ENCODE results near the gene C1QL4.

DNA sequence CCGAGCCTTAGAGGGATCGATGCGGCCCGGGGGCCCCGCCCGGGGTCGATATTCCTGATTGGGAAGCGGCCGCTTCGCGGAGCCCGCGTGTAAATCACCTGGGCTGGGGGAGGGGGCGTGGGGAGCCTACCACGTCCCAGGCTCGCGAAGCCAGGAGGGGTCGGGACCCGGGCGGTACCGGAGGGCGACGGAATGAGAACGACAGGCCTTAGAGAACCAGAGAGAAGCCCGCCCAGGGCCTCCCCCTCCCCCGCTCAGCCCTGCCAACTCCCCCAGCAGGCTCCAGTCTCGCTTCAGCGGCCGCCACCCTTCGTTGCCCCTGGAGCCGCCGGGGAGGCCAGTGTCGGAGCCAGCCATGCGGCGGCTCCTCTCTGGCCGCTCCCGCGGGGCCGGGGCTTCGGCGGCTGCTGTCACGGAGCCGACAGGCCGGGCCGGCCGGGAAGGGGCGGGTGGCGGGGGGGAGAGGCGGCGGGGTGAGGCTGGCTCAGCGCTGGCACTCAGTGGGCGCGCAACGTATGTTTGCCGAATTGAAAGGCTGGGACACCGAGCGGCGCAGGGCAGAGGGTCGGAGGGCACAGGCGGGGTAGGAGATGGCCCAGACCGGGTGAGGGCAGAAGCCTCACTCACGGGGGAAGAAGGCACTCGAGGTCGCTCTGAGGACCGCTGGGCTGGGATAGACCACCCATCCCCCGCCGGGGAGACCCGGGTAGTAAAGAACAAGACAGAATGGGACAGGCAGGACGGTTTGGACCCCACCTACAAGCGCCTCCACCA lies 8.2 kb upstream of the C1QL4 start:
- TF ChIP-seq, protein P1, sequence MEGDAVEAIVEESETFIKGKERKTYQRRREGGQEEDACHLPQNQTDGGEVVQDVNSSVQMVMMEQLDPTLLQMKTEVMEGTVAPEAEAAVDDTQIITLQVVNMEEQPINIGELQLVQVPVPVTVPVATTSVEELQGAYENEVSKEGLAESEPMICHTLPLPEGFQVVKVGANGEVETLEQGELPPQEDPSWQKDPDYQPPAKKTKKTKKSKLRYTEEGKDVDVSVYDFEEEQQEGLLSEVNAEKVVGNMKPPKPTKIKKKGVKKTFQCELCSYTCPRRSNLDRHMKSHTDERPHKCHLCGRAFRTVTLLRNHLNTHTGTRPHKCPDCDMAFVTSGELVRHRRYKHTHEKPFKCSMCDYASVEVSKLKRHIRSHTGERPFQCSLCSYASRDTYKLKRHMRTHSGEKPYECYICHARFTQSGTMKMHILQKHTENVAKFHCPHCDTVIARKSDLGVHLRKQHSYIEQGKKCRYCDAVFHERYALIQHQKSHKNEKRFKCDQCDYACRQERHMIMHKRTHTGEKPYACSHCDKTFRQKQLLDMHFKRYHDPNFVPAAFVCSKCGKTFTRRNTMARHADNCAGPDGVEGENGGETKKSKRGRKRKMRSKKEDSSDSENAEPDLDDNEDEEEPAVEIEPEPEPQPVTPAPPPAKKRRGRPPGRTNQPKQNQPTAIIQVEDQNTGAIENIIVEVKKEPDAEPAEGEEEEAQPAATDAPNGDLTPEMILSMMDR (IDR thresholded peaks at IDR 0.05; ENCODE audit: poor library complexity, severe bottlenecking), result no peak
- no peak for TF ChIP-seq TAF1 (IDR thresholded peaks at IDR 0.05; ENCODE audit: low read depth)
- TF ChIP-seq EZH2 (IDR thresholded peaks at IDR 0.05; ENCODE audit: borderline replicate concordance, insufficient read depth, low read length, poor library complexity, severe bottlenecking), result peak; percentile 86
- TF ChIP-seq POLR2AphosphoS5 (IDR thresholded peaks at IDR 0.05), result no peak
- no peak for TF ChIP-seq RAD21 (conservative IDR thresholded peaks at IDR 0.05)
- TF ChIP-seq, protein P2, sequence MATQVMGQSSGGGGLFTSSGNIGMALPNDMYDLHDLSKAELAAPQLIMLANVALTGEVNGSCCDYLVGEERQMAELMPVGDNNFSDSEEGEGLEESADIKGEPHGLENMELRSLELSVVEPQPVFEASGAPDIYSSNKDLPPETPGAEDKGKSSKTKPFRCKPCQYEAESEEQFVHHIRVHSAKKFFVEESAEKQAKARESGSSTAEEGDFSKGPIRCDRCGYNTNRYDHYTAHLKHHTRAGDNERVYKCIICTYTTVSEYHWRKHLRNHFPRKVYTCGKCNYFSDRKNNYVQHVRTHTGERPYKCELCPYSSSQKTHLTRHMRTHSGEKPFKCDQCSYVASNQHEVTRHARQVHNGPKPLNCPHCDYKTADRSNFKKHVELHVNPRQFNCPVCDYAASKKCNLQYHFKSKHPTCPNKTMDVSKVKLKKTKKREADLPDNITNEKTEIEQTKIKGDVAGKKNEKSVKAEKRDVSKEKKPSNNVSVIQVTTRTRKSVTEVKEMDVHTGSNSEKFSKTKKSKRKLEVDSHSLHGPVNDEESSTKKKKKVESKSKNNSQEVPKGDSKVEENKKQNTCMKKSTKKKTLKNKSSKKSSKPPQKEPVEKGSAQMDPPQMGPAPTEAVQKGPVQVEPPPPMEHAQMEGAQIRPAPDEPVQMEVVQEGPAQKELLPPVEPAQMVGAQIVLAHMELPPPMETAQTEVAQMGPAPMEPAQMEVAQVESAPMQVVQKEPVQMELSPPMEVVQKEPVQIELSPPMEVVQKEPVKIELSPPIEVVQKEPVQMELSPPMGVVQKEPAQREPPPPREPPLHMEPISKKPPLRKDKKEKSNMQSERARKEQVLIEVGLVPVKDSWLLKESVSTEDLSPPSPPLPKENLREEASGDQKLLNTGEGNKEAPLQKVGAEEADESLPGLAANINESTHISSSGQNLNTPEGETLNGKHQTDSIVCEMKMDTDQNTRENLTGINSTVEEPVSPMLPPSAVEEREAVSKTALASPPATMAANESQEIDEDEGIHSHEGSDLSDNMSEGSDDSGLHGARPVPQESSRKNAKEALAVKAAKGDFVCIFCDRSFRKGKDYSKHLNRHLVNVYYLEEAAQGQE (IDR thresholded peaks at IDR 0.05; ENCODE audit: borderline replicate concordance), result no peak
- TF ChIP-seq EP300 (conservative IDR thresholded peaks at IDR 0.05; ENCODE audit: poor library complexity, severe bottlenecking), result no peak
